Upper lobe of left lung (tissue), 6 donors: ENCODE measurements around the gene CARF. TPM values are rescaled to one million over a fixed set of nuclear protein-coding genes. Genes with fewer than 3 reads are reported as not detected.

Source experiments
- ATAC-seq, 2 donors: fragments of 200-7000 bp; cut with Tn5 transposase; one replicate each; pipeline ENCODE4 v1.9.1; 2022; ENCODE audit warnings: mild to moderate bottlenecking in 2 of 2, moderate library complexity in 2 of 2; ENCODE audit not compliant: low FRiP score in 2 of 2
- DNase-seq, 2 donors: peaks; one replicate each; pipeline ENCODE4 v3.0.0-alpha.2; 2019 to 2020
- H3K27ac ChIP-seq, 4 donors: fragments of 200-600 bp; sonication (generic); one replicate each; pipeline ENCODE4 v1.5.1; 2016 to 2019
- H3K27me3 ChIP-seq, 4 donors: fragments of 200-600 bp; sonication (generic); one replicate each; pipeline ENCODE4 v1.5.1; 2017 to 2019
- H3K36me3 ChIP-seq, 4 donors: fragments of 200-600 bp; sonication (generic); one replicate each; pipeline ENCODE4 v1.5.1; 2016 to 2019
- H3K4me1 ChIP-seq, 4 donors: fragments of 200-600 bp; sonication (generic); one replicate each; pipeline ENCODE4 v1.5.1; 2018 to 2019
- H3K4me3 ChIP-seq, 4 donors: fragments of 200-600 bp; sonication (generic); one replicate each; pipeline ENCODE4 v1.5.1; 2017 to 2019; ENCODE audit warnings: mild to moderate bottlenecking in 2 of 4, moderate library complexity in 1 of 4
- H3K9me3 ChIP-seq, 4 donors: fragments of 200-600 bp; sonication (generic); one replicate each; pipeline ENCODE4 v1.5.1; 2018 to 2019
- EP300 ChIP-seq, 4 donors: sonication (generic); formaldehyde crosslinking; IDR thresholded peaks; one replicate each; pipeline ENCODE4 v1.5.1; 2017; ENCODE audit warnings: antibody characterized with exemption in 4 of 4, control low read depth in 2 of 4
- POLR2A ChIP-seq, 4 donors: fragments of 450-650 bp; IDR thresholded peaks; one replicate each; pipeline ENCODE4 v1.5.1; 2016 to 2017; ENCODE audit warnings: antibody characterized with exemption in 4 of 4, mild to moderate bottlenecking in 2 of 4
- POLR2AphosphoS5 ChIP-seq, 2 donors: sonication (generic); formaldehyde crosslinking; IDR thresholded peaks; one replicate each; pipeline ENCODE4 v1.5.1; 2017; ENCODE audit warnings: antibody characterized with exemption in 2 of 2
- WGBS, 2 donors: methylation state at CpG; one replicate each; pipeline ENCODE4 v1.1.5; 2017 to 2018; 5-methylcytosine and 5-hydroxymethylcytosine counted together
- total RNA-seq, 6 donors: library from RNA; depleted of rRNA in 4 of 6; stranded (reverse); fragments of >200 nt in 4 of 6; gene quantifications; one replicate each; pipeline versions ENCODE4 v1.1.0 to v1.2.1, GENCODE V29; 2016 to 2021
- TF ChIP-seq, protein P1 (sequence below), 6 experiments: fragments of 450-650 bp in 4 of 6; fragments of 200-600 bp in 2 of 6; sonication (generic) in 2 of 6; IDR thresholded peaks; one replicate each; pipeline ENCODE4 v1.5.1; 2016 to 2019; ENCODE audit warnings: antibody characterized with exemption in 6 of 6
- donor health status: DM: no; HTN: no; CAD: no; lungs with moderate emphysema.
- donor health status: DM: no; HTN: yes; CAD: no; lungs with severe emphysema.

Gene CARF
- total RNA-seq, 6 donors from 2014 or later, result 6.4 to 24.1 (median 8.7) TPM

GRCh38 chr2:203018181-203018580, 106.1 kb downstream of the CARF start:
- TF ChIP-seq POLR2AphosphoS5 (IDR thresholded peaks at IDR 0.05) (no peak), POLR2A (IDR thresholded peaks at IDR 0.05) (peak in 1 of 4 donors; percentile 13)
- DNase-seq, result no peak

GRCh38 chr2:203019142-203019541, 107.1 kb downstream of the CARF start:
- H3K27me3 ChIP-seq, result no peaks in the 10 kb centered on the region
- ATAC-seq (no peak), DNase-seq (no peak)
- 61 to 75% methylated on average over 2 of the region's 2 CpGs for WGBS, 2 donors
- TF ChIP-seq, protein P1, sequence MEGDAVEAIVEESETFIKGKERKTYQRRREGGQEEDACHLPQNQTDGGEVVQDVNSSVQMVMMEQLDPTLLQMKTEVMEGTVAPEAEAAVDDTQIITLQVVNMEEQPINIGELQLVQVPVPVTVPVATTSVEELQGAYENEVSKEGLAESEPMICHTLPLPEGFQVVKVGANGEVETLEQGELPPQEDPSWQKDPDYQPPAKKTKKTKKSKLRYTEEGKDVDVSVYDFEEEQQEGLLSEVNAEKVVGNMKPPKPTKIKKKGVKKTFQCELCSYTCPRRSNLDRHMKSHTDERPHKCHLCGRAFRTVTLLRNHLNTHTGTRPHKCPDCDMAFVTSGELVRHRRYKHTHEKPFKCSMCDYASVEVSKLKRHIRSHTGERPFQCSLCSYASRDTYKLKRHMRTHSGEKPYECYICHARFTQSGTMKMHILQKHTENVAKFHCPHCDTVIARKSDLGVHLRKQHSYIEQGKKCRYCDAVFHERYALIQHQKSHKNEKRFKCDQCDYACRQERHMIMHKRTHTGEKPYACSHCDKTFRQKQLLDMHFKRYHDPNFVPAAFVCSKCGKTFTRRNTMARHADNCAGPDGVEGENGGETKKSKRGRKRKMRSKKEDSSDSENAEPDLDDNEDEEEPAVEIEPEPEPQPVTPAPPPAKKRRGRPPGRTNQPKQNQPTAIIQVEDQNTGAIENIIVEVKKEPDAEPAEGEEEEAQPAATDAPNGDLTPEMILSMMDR (IDR thresholded peaks at IDR 0.05), result no peak
- TF ChIP-seq POLR2AphosphoS5 (IDR thresholded peaks at IDR 0.05) (no peak), POLR2A (IDR thresholded peaks at IDR 0.05) (no peak), EP300 (IDR thresholded peaks at IDR 0.05) (no peak)
- H3K4me3 ChIP-seq, result peak overlapping the region in 3 of 4 donors; percentile 1 to 87 (median 86)
- H3K9me3 ChIP-seq, result no peaks in the 10 kb centered on the region
- peaks cover 4 to 61% (median 27%) of the 10 kb centered on the region in 4 donors for H3K4me1 ChIP-seq
- no peaks in the 10 kb centered on the region for H3K36me3 ChIP-seq
- H3K27ac ChIP-seq, result peak overlapping the region in 3 of 4 donors; percentile 13 to 39 (median 22)

More at GRCh38 chr2:203018181-203018580, 106.1 kb downstream of the CARF start:
- Histone ChIP-seq H3K27ac (peak overlapping the region; percentile 1 to 39 (median 14)), H3K9me3 (no peaks in the 10 kb centered on the region), H3K36me3 (no peaks in the 10 kb centered on the region), H3K4me3 (peak overlapping the region in 3 of 4 donors; percentile 1 to 87 (median 86)), H3K27me3 (no peaks in the 10 kb centered on the region), H3K4me1 (peaks cover 8 to 66% (median 26%) of the 10 kb centered on the region in 4 donors)
- WGBS, 2 donors, result 19 to 20% methylated on average over 1 of the region's 1 CpG
- ATAC-seq, result no peak

DNA sequence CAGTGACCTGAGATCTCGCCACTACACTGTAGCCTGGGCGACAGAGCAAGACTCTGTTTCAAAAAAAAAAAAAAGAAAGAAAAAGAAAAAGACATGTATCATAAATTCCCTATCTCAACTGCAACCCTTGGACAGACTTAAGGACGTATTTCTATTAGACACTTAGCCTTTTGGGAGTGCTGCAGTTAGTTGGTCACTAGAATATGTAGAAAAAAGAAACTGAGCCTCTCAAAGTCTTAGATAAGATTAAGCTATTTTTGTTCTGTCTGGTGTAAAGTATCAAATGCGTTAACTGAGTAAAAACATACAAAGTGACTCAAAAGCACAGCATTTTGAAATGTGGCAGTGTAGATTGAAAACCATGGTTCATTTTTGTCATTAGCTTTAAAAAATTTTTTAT, 109.9 kb downstream of the CARF start:
- DNase-seq (no peak), ATAC-seq (no peak)
- H3K27ac ChIP-seq, result peak overlapping the region; percentile 23 to 70 (median 49)
- no peaks in the 10 kb centered on the region for H3K36me3 ChIP-seq
- H3K4me1 ChIP-seq, result peaks cover 4 to 44% (median 21%) of the 10 kb centered on the region in 4 donors
- TF ChIP-seq, protein P1 (IDR thresholded peaks at IDR 0.05), result no peak
- TF ChIP-seq POLR2AphosphoS5 (IDR thresholded peaks at IDR 0.05) (no peak), EP300 (IDR thresholded peaks at IDR 0.05) (no peak)
- no peak overlapping the region for H3K4me3 ChIP-seq
- no peaks in the 10 kb centered on the region for H3K9me3 ChIP-seq
- H3K27me3 ChIP-seq, result no peaks in the 10 kb centered on the region
- 64 to 65% methylated on average over 4 of the region's 4 CpGs for WGBS, 2 donors

GRCh38 chr2:203022751-203023150, 110.7 kb downstream of the CARF start:
- Histone ChIP-seq H3K36me3 (no peaks in the 10 kb centered on the region), H3K27me3 (no peaks in the 10 kb centered on the region), H3K4me3 (no peak overlapping the region), H3K9me3 (no peaks in the 10 kb centered on the region), H3K27ac (peak overlapping the region; percentile 23 to 70 (median 49)), H3K4me1 (peaks cover 4 to 40% (median 20%) of the 10 kb centered on the region in 4 donors)
- WGBS, 2 donors, result 24 to 59% methylated on average over 1 of the region's 1 CpG
- DNase-seq (no peak), ATAC-seq (peak in 1 of 2 donors; percentile 41)
- TF ChIP-seq EP300 (IDR thresholded peaks at IDR 0.05), result no peak
- TF ChIP-seq, protein P1 (IDR thresholded peaks at IDR 0.05), result no peak
- no peak for TF ChIP-seq POLR2AphosphoS5 (IDR thresholded peaks at IDR 0.05)
- no peak for TF ChIP-seq POLR2A (IDR thresholded peaks at IDR 0.05)

DNA sequence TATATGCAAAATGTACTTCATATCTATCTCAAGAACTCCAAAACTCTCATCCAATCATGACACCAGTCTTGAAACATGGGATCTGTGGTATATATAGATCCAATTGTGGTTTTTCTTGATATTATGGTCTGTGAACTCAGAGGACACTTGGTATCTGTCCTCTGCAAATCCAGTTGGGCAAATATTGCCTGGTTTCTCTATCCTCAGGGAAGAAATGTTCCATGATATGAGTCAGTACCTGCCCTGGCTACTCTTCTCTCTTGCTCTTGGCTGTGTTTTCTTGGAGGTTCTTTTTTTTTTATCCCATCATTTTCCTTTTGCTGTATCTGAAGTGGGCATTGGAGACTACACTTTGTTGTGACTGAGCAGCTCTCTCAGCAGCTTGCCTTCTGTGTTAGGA, 113.5 kb downstream of the CARF start:
- H3K27ac ChIP-seq, result peak overlapping the region in 1 of 4 donors; percentile 40
- no peak for DNase-seq
- no peaks in the 10 kb centered on the region for H3K27me3 ChIP-seq
- H3K4me1 ChIP-seq, result peaks cover 4 to 28% (median 19%) of the 10 kb centered on the region in 4 donors
- TF ChIP-seq, protein P1 (IDR thresholded peaks at IDR 0.05), result no peak
- TF ChIP-seq EP300 (IDR thresholded peaks at IDR 0.05) (no peak), POLR2AphosphoS5 (IDR thresholded peaks at IDR 0.05) (no peak), POLR2A (IDR thresholded peaks at IDR 0.05) (no peak)
- H3K9me3 ChIP-seq, result no peaks in the 10 kb centered on the region
- no peak for ATAC-seq
- H3K4me3 ChIP-seq, result no peak overlapping the region
- H3K36me3 ChIP-seq, result no peaks in the 10 kb centered on the region
